HG02642 (cell line): ENCODE measurements around the gene KRT7.
A peak's percentile ranks its signal among the peaks of the same experiment; 100 is the strongest.

Experiments
- ATAC-seq: cut with Tn5 transposase; IDR thresholded peaks from one replicate; pipeline ENCODE4 v1.9.1; 2021; ENCODE audit warnings: mild to moderate bottlenecking; ENCODE audit not compliant: unreplicated experiment, poor library complexity

The KRT7 gene

GRCh38 chr12:52210925-52211650, 22.0 kb upstream of the KRT7 start:
- ATAC-seq = no peak

DNA sequence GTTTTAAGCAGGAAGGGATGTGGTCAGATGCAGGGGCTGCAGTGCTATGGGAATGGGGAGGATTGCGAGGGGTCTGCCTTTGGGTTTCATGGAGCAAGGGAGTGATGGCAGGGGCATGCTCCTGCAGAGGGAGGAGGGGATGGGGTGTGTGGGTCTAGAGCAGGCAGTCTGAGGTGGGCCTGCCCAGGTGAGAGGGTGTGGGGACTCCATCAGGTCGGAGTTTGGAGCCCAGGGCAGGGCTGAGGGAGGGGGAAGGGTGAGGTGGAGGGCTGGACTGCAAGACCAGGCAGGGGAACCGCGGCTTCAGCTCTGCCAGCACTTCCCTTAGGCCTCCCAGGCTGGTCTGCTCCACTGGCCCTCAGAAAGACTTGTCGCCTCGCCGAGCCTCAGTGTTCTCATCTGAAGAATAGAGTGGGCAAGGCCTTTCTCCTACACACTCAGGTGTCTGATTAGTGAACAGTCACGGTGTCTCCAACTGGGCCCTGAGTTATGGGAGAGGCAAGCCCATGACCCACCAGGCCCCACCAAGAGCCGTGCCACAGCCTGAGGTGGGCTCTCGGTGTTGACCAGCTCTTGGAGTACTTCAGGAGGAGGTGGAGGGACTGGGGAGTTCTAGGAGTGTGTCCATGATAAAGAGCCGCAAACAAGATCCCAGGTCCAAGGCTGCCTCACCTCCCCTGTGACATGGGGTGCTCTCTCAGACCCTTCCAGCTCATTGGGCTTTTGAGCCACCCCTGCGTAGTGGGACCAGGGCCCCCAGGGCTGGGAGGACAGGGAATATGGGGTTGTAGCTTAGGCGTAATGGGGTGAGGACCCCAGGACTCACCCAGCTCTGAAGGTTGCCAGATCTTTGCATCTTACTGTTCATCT, 21.1 kb upstream of the KRT7 start:
- no peak for ATAC-seq

DNA sequence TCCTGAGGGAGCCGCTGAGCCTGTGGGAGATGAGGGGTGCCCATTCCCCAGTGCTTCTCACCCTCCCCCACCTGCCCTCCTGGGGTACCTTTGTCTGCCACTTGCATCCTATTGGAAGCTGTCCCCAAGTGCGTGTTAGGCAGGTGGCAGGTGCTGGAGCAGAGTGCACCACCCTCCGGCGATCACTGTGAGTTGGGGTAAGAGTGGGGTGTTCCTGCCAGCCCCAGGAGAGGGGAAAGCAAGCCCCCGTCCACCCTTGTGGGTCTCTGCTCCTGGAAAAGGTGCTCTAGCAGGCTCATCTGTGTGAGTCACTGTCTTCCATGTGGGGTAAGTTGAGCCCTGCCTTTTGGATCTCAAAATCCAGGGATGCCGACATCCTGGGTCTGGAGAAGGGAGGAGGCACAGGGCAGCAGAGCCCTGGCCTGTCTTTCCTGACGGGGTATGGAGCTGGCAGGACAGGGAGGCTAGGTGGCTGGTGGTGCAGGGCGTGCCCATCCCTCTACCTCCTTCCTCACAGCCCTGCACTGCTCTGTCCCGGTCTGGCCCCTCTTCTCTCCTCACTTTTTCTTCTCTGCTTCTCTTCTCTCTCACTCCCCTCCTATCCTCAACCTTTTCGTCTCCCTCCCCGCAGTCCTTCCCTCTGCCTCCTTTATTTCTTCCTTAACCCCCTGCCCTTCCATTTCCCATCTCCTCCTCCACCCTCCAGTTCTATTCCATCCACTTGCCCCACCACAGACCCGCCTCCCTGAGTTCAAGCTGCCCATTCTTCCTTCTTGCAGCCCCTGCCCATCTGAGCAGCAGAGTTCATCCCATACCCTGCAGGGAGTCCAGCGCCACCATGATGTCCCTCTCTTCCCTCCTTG, 20.1 kb upstream of the KRT7 start:
- no peak for ATAC-seq

GRCh38 chr12:52213564-52214420, 19.3 kb upstream of the KRT7 start:
- peak; percentile 66 for ATAC-seq

DNA sequence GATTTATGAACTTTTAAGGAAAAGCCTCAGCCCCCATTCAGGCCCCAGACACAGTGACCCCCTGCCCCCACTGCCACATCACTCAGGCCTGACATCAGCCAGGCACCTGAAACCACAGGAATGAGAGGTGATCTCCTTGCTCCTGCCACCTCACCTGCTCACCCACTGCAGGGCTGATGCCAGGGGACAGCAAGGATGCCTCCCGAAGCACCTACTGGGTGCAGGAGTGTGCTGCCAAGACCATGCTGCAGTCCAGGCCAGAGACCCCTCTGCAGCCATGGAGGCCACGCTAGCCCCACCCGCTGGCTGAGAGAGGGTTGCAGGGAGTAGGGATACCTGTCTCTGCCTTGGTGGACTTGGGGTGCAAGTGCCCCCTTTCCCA, 18.6 kb upstream of the KRT7 start:
- ATAC-seq = no peak

DNA sequence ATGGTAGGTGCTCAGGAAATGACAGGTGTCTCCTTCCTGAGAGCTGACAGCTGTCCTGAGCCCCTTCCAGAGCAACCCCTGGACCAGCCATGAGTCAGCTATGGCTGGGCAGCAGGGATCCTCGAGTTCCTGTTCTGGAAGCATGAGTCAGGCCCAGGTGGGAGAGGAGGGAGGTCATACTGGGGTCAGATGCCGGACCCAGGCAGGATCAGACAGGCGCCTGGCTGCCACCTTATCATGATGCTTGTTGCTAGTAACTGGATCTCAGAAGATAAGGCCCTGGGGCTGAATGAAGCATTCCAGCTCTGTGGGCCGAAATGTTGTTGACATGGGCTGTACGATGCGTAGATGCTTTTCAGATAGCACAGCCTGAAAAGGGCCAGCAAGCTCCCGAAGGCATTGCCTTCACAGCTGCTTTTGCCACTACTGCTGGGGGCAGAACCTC, 17.4 kb upstream of the KRT7 start:
- no peak for ATAC-seq

- ATAC-seq = no peak
Observed at GRCh38 chr12:52216100-52216499, 16.9 kb upstream of the KRT7 start.

GRCh38 chr12:52216807-52217206, 16.2 kb upstream of the KRT7 start:
- ATAC-seq = no peak

GRCh38 chr12:52217223-52217622, 15.8 kb upstream of the KRT7 start:
- ATAC-seq = no peak

- no peak for ATAC-seq
Observed at GRCh38 chr12:52218001-52218400, 15.0 kb upstream of the KRT7 start.

DNA sequence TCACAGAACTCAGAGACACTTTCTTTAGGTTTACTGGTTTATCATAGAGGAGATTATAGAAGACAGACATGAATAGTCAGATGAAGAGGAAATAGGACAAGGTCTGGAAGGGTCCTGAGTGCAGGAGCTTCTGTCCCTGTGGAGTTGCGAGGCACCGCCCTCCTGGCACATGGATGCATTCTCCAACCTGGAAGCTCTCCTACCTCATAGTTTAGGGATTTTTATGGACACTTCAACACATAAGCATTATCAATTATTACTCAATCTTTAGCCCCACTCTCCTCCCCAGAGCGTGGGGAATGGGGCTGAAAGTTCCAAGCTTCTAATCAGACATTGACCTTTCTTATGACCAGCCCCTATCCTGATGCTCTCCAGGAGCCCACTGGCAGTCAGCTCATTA, 12.6 kb upstream of the KRT7 start:
- no peak for ATAC-seq

GRCh38 chr12:52221070-52221781, 11.8 kb upstream of the KRT7 start:
- no peak for ATAC-seq

- ATAC-seq = no peak
Observed at GRCh38 chr12:52221912-52222457, 11.1 kb upstream of the KRT7 start.

DNA sequence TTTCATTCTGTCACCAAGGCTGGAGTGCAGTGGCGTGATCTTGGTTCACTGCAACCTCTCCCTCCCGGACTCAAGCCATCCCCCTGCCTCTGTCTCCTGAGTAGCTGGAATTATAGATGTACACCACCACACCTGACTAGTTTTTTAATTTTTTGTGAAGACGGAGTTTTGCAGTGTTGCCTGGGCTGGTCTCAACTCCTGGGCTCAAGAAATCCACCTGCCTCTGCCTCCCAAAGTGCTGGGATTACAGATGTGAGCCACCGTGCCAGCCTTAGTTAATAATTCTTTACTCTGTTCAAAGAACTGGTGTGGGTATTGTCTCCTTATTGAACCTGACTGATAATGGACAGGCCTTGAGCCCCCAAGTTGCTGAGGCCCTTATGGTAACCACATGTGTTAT, 10.4 kb upstream of the KRT7 start:
- no peak for ATAC-seq

DNA sequence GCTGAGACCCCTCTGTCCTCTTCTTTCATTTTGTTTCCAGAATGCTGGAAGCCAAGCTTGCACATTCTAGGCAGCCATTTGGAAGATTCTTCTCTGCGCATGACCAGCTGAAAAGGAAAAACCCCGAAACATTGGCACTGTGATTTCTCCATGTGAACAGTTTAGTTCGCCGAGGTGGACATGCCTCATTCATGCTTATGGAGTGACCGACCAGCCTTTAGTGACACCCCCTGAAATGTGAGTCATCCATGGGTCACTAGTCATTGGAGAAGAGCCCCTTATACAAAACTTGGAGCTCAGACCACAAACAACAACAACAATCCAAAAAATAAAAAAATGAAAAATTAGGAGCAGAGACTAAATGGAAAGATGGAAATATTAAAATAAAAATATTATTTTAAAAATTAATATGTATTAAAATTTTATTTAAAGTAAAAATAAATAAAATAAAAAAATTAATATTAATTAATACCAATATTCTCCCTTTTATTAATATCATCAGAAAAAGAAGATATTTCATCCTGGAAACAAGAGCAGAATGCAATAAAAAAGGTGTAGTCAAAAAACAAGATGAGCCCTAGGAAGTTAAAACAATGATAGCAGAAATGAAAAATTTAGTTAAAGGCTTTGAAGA, 9.5 kb upstream of the KRT7 start:
- no peak for ATAC-seq

GRCh38 chr12:52224151-52224550, 8.9 kb upstream of the KRT7 start:
- no peak for ATAC-seq

- no peak for ATAC-seq
Observed at GRCh38 chr12:52225752-52226151, 7.3 kb upstream of the KRT7 start.

GRCh38 chr12:52226446-52226845, 6.6 kb upstream of the KRT7 start:
- no peak for ATAC-seq
